HG03432 (cell line): ENCODE measurements around the gene LHX3.

Experiments
- ATAC-seq: cut with Tn5 transposase; IDR thresholded peaks from one replicate; pipeline ENCODE4 v1.9.1; 2021; ENCODE audit warnings: mild to moderate bottlenecking, moderate library complexity; ENCODE audit not compliant: unreplicated experiment

The LHX3 gene

DNA sequence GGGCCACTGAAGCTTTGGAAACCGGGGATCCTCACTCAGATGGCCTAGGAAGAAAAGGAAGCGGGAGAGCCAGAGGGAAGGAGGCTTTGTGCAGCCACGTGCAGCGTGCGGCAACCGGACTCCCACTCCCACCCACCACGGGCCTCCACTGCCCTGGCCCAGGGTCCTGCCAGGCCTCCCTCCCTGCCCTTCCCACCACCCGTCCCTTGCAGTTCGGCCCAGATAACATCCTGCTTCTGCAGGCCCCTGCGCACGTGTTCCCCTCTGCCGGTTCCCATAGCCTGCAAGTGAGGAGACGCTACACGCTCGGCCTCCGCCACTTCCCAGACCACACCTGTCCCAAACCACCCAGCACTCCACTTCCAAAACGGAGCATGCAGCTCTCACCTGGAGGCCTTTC is 4.3 kb upstream of the LHX3 start:
- ATAC-seq, result no peak

DNA sequence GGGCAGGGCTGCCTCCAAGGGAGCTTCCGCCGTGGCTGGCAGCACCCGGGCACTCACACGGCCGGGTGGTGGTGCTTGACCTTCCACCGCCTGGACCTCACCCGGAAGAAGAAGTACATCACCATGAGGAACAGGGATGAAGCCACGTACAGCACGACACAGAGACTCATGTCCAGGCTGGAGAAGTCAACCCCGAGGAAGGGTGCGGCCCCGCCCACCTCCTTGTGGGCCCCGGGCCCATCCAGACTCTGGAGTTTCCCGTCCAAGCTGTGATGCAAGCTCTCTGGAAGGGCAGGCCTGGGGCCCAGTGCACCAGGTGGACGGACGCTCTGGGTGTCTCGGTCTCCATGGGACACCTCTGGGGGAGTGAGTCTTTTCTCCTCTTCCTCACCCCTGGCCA is 3.7 kb upstream of the LHX3 start:
- ATAC-seq, result no peak

DNA sequence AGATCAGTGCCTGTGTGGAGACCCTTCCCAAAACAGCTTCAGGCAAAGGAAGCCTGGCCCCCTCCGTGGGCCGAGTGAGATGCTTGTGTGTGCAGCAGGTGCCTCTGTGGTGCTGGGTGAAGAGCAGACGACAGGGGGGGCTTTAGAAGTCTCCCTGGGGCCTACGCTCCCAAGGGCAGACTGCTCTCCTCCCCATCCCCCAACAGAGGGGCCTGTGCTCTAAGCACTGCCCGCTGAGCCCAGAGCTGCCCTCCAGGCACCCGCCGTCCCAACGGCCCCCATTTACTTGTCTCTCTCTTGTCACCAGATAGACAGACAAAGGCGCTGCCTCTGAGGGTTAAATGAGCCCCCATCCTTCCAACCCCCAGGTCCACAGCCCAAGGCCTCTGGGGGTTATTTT is 2.7 kb upstream of the LHX3 start:
- ATAC-seq, result no peak

DNA sequence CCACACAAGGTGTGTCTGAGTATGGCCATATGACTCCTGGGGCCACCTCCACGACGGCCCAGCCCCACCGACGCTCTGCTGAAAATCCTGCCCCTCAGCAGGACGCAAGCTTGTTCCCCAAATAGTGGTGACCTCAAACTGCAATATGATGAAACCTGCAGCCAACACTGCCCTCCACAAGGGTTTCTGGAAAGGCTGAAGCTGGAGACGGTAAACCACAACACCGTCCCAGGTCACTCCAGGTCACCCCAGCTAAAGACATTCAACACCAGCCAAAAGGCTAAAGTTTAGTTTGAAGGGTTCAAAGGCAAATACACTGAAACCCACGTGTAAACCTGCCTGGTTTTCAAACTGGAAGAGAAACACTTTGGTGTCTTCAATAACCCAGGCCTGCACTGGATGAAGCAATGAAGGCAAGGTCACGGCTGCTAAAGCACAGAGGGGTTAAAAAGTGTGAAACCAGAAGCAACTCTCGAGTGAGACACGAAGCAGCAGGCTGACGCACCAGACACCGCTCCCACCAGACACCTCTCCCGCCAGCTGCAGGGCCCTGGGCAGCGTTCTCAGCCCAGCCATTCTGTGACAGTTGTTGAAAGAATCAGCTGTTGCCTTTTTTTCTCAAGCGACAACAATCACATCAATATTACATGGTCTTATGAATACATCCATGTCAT is 1.8 kb upstream of the LHX3 start:
- no peak for ATAC-seq

DNA sequence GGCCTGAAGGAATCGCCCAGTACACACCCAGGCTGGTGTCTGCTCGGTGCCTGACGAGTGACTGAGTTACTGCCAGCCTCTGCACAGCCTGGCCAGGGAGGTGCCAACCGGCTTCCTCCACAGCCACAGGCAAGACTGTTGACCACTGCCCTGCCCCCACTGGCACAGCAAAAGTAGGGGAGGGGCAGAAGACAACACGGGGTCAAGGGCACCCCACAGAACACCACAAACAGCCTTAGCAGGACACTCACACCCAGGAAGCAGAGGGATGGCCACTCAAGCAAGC is 722 bp upstream of the LHX3 start:
- ATAC-seq, result no peak

DNA sequence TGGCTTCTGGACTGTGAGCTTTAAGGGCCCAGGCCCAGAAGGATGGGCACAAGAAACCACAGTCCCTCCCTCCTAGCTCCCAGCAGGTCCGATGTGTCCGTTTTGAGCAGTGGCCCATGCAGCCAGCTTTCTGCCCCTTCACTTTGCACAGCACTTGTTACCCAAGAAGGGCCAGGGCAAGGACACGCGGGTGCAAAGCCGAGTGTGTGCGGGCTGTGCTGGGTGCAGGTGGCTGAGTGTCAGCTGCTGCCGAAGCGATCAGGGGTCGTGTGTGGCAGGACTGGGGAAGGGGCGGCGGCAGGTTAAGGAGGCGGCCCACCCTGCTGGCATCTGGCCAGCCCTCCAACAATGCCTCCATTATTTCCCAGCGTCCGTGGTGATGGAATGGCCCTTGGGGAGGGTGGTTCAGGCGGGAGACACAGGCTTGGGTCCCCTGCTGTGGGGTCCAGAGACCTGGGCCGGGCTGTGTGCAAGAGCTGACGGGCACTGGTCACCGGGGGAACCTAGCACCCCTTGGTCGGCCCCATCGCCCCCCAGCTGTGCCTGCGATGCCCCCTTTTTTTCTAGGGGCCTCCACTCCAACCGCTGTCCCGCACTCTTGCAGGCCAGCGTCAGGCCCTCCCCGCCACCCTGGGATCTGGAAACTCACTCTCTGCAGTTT is 653 bp downstream of the LHX3 start:
- ATAC-seq, result no peak

DNA sequence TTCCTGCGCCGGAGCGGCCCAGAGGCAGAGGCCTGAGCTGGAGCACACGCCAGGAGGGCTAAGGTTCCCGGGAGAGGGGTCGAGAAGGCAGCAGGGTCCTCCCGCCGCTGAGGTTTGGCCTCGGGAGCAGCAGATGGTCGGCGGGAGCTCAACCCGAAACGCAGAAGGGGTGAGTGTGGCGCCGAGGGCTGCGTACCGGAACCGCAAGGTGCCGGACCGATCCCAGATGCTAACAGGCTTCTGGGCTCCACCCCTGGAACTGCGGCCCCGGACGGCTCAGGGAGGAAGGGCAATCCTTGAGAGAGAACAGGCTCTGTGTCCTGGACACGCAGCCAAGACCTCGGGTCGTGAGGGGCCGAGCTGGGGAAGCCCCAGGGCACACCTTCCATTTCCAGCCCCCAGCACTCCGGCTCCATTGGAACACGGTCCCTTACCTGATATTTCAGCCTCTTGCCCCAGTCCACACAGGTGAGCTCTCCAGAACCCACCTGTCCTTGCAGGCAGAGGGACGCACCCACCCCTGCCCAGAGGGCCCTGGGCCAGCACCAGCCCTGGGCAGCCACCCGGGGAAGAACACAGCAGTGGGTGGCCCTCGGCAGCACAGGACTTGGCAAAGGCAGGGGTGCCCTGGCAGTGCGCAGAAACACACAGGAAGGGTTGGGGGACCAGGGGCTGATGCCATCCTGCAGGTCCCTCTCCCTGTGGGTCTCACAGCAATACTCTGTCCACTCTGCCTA is 1.4 kb downstream of the LHX3 start:
- no peak for ATAC-seq

DNA sequence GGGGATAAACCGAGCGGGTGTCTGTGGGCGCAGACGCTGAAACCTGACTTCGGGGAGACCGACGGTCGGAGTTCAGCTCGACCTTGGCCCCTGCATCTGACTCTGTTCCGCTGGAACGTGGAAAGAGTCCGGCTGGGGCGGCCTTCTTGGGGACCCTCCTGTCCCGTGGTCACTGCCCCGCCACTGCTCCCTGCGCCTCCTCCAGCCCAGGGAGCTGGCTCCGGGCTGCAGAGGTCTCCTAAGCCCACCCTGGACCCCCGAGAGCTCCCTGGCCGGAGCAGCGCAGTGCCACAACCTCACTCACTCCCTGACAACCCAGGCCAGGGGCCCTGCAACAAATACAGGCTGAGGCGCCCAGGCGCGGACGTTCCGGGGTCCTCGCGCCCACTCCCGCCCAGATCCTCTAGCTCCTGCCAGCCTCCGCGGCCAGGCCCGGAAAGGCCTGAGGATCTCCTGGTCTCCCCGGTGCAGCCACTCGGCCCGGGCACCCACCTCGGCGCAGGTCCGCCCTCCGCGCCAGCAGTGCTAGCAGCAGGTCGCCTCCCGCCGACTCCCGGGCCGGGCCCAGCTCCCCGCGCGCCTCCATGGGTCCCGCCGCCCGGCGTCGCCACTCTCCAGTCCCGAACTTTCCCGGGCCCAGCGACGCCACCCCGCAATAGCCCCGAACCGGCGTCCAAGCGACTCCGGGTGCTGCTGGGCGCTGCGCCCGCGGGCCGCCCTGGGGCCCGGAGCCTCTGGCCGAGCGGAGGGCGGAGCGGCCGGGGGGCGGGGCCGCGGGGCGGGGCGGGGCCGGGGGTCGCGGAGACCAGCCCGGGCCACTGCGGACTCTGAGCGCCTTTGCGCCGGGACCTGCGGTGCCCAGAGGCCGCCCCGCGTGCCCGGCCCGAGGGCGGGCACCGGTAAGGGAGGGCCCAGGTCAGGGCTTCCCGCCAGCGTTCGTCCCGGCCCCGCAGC is 2.2 kb downstream of the LHX3 start:
- ATAC-seq, result no peak

DNA sequence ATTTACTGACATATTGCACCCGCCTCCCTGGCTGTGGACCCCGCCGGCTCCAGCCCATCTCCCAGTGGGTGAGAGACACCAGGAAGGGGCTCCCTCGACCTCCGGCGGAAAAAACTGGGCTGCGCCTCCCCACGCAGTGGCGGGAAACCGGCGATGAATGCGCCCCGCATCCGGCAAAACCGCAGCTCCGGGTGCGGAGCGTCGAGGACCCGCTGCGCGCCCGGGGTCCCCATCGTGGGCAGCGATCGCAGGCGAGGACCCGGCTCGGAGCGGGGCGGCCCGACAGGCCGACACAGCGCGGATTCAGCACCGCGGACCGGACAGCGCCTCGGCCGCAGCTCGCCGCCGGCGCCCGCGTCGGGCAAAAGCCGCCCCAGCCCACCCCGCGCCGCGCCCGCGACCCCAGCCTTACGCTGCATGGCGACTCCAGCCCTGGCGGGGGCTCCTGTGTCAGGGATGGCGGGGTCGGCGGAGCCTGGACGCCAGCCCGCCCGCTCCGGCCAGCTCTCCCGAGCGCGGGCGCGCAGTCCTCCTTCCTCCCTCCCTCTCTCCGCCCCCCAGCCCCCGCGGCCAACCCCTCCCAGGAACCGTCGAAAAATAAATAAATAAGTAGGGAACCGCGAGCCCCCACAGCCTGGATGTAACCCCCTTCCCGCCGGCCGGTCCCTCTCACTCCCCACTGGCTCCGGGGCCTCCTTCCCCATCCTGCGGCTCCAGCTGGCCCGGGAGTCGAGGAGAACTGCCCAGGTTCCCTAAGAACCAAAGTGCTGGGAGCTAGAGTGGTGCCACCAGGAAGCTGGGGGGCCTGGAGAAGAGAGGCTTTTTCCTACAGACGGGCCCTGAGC is 3.1 kb downstream of the LHX3 start:
- ATAC-seq, result no peak

DNA sequence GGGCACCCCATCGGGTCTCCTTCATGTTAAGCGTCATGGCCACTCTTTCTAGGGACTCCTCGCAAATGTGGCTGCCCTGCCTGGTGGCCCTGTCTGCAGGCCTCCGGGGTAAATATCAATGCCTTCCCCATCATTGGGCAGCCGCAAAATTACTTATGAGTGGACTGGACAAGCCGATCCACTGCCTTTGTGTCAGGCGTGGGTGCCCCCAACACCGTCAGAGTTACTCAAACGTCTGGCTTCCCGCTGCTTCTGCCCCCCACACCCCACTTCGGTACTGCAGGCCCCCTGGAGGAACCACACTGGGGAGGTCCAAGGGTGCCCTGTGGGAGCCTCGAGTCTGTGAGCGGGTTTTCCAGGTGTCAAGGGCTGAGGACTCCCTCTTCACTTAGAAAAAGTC is 3.8 kb downstream of the LHX3 start:
- ATAC-seq, result no peak

DNA sequence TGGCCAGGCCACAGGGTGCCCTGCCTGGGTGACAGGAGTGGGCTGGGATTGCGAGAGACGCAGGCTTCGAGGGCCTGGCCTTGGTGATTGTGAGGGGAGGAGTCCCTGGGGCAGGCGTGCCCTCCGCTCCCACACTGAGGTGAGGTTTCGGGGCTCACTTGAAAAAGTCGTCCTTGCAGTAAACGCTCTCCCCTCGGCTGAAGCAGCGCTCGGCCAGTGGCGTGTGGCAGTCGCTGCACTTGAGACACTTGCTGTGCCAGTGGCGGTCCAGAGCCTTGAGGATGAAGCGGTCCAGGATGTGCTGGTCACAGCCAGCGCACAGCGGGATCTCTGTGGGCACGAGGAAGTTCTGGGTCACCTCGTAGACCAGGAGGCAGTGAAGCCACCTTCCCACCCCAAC is 4.5 kb downstream of the LHX3 start:
- no peak for ATAC-seq

DNA sequence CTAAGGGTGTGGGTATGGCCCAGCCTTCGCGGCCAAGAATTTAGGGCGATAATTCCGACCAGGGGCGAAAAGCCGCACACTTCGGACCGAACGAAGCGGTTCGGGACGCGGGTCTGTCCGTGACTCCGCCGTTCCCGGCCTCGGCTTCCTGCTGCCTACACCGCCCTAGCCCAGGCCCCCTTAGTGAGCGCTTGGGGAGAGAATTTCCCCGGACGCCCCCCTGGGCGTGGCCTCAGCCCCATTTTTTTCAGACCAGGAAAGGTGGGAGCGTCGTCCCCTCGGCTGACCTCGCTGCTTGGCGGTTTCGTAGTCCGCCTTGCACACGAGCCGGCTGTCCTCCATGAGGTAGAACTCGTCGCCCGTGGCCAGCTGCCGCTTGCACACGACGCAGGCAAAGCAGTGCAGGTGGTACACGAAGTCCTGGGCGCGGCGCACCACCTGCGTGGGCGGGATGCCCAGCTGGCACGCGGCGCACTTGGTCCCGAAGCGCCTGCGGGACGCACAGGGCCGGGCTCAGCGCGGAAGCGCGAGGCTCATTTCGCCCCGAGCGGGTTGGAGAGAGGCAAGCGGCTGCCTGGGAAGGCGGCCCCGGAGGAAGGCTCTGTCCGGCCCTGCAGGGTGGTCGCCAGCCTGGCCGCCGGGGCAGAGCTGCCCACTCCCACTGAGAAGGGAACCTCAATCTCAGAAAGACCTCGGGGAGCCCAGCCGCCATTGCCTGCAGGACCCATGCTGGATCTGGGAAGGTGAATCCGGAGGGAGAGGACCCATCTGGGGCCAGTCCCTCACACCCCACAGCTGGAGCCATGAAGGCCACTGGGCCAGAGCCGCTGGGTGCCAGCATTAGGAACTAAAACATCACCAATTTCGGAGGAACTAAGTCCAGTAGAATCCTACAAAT is 5.3 kb downstream of the LHX3 start:
- no peak for ATAC-seq

DNA sequence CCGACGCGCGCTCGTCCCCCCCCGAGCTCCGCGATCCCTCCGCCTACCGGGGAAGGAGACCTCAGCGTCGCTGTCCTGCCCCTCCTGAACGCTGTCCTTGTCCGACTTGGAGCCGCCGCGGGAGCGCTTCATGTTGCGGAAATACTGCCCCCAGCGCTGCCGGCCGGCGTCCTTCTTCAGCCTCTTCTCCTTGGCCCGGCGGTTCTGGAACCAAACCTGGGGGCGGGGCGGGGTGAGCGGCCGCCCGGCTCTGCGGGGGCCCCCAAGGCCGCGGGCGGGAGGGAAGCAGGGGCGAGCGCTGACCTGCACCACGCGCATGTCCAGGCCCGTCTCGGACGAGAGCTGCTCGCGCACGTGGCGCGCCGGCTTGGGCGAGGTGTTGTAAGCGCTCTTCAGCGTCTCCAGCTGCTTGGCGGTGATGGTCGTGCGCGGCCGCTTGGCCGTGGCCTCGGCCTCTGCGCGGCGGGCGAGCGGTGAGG is 6.3 kb downstream of the LHX3 start:
- no peak for ATAC-seq

DNA sequence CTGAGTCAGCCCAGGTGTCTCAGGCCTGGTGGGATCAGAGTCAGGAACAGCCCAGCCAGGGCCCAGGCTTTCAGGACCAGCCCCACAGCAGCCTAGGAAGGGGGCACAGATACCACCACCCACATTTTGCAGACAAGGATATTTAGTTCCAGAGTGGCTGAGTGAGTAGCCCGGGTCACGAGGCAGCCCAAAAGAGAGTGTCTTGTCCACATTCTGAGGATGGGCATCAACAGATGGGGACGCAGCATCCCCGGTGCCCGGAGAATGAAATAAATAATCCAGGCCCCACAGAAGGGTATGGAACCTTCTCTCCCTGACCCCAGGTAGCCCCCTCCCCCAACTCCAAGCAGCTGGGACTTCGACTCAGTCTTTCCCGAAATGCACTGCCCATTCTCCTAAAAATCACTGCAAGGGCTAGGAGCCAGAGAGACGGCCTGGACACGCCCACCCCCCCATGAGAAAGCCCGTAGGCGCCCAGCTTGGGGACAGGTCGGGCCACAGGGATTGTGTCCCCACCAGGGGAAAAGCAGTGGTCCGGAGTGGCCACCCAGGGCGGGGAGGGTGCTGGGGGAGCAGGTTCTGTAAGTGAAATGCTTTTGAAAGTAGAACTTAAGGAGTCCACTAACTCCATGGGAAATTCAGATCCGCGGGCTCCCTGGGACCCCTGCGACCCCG is 6.9 kb downstream of the LHX3 start:
- ATAC-seq, result no peak

DNA sequence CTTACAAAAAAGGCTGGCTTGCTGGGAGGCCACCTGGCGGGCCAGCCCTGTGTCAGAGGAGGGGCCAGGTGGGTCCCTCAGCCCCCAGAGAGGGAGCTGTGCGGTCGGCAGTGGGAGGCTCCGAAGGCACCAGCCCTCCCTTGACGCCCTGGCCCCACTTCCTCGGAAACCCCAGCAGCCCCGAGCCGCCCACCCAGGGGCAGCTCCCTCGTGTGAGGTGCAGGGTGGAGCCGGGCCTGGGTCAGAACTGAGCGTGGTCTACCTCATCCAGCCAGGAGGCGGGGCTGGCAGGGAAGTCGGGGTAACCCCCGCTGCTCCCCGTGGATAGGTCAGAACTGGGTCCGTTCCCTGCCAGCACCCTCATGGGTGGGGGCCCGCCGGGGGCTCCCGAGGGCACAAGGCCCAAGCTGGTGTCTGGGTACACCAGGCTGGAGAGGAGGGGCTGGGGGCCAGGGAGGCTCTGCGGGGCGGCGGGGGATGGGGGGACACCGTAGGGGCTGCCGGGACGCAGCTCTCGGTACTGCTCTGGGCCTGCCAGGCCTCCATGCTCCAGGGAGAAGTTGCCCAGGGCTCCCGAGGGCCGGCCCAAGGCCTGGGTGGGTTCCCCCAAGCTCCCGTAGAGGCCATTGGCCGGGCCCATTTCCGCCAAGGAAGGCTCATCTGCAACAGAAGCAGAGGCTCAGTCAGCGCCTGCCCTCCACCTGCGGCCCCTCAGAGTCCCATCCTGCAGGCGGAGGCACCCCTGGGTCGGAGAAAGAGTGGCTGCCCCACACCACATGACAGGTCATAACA is 7.6 kb downstream of the LHX3 start:
- no peak for ATAC-seq

DNA sequence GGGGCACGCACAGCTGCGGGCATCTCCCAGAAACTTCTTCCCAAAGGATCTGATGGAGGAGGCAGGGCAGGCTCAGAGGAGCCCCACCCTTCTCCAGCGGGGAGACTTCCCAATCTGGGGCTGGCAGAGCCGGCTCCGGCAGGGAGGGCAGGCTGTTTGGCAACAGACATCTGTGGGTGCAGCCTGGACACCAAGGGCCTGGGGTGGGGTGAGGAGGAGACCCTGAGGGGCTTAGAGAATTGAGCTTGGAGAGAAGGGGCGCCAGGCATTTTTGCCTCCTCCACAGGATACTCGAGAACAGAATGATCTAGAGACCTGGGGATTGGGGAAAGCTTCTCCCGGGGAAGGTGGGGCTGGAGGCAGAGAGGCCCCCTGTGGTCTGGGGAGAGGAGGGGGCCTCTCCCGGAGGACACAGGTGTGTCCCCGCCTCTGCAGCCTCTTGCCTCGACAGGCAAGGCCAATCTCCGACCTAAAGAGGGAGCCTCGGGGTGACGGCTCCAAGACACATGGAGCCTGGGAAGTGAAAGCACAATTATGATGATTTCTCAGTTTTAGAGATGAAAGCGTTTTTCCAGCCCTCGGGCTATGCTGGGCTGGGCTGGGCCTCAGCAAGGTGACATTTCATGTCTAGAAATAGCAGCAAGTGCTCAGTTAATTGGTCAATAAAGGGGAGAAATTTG is 8.4 kb downstream of the LHX3 start:
- ATAC-seq, result no peak

DNA sequence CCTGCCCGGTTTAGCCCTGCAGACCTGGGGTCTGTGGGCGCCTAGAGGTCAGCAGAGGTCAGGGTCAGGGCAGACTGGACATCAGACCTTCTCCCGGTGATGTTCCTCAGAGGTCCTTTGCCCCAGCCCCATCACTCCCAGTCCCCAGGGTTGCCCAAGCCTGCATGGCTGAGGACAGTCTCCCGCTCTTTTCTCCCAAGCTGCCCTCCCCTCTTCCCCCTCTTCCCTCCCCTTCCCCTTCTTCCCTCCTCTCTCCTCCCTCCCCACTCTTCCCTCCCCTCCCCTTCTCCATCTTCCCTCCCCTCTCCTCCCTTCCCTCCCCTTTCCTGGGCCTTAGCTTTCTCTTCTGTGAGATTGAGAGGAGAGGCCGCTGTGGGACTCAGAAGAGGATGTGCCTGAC is 10.4 kb downstream of the LHX3 start:
- no peak for ATAC-seq
